Endometrial microvascular endothelial cells (primary cell): ENCODE results near the gene ESR1. TPM values are rescaled to one million over a fixed set of nuclear protein-coding genes. Genes with fewer than 3 reads are reported as not detected.

Source experiments
- in situ Hi-C: cut with HindIII; loops from 2 replicates; pipeline ENCODE4 v1.10.0; 2017; ENCODE audit warnings: low sequenced_read_pairs, low pct_unique_long_range_greater_than_20kb; ENCODE audit errors: inconsistent ontology term
- total RNA-seq: library from RNA; depleted of rRNA; stranded (reverse); fragments of >200 nt; gene quantifications from one replicate; pipeline ENCODE4 v1.2.3, GENCODE V29; 2015; ENCODE audit errors: inconsistent ontology term

ESR1 gene
- total RNA-seq, 1 donor from 2014 or later: not detected

DNA sequence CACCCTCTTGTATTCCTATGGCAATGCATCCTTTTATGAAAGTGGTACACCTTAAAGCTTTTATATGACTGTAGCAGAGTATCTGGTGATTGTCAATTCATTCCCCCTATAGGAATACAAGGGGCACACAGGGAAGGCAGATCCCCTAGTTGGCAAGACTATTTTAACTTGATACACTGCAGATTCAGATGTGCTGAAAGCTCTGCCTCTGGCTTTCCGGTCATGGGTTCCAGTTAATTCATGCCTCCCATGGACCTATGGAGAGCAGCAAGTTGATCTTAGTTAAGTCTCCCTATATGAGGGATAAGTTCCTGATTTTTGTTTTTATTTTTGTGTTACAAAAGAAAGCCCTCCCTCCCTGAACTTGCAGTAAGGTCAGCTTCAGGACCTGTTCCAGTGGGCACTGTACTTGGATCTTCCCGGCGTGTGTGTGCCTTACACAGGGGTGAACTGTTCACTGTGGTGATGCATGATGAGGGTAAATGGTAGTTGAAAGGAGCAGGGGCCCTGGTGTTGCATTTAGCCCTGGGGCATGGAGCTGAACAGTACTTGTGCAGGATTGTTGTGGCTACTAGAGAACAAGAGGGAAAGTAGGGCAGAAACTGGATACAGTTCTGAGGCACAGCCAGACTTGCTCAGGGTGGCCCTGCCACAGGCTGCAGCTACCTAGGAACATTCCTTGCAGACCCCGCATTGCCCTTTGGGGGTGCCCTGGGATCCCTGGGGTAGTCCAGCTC, 292.1 kb downstream of the ESR1 start:
- in situ Hi-C loops: no loop called here

DNA sequence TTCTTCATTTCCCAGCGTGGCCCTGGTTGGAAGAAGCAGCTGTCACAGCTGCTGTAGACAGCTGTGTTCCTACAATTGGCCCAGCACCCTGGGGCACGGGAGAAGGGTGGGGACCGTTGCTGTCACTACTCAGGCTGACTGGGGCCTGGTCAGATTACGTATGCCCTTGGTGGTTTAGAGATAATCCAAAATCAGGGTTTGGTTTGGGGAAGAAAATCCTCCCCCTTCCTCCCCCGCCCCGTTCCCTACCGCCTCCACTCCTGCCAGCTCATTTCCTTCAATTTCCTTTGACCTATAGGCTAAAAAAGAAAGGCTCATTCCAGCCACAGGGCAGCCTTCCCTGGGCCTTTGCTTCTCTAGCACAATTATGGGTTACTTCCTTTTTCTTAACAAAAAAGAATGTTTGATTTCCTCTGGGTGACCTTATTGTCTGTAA, 292.7 kb downstream of the ESR1 start:
- in situ Hi-C loops: no loop called here

DNA sequence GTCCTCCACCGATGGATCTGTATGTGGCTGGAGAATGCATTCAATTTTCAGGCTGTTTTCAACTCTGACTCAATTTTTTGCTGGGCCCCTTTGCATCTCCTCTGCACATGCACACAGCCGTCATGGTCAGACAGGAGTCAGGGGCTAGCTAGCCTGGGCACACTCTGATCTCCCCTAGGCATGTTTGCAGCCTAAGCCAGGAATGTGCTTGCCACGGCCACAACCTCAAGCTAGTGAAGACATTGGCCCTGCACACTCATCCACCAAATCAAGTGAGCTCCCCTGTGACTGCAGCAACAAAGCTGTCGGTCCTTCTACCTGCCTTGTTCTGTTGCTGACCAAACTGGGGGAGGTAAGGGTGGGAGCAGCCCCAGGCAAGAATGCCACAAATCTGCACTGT, 300.5 kb downstream of the ESR1 start:
- in situ Hi-C loops: no loop called here

DNA sequence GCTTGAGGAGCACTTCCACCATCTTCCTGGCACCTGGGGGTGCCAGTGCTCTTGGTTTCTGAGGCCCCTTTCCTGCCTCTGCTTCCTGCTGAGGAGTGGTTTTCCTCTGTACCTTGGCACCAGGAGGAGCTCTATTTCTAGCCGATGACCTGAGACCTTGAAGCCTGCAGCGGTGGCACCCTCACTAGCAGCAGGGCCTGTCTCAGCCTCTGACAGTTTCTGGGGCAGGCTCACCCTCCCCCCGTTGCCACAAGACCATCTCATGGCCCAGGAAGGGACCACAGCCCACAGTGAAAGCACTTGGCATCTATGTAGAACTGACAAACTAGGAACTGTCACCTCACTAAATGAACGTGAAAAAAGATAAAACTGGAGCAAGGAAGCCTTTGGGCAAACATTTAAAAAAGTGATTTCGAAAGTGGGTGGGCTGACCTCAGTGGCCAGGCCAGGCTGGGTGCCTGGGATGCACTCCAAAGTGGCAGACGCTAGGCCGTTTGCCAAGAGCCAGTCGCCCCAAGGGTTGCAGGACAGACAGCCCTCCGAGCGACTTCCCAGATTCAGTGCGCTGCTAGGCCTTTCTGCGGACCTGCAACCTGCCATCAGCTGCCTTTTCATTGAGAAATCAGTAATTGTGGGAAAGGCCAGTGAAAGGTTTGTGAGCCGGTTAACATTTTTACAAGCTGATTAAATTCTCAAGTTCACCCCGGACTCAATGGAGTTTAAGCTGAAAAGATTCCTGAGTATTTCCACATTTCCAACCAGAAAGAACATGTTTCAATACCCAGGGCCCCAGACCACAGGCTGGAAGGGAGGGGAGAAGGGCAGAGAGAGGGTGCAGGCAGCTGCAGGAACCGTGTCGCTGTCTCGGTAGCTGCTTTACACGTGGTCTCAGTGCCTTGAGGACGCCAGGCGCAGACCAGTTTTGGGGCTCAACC, 303.7 kb downstream of the ESR1 start:
- in situ Hi-C loops: no loop called here

DNA sequence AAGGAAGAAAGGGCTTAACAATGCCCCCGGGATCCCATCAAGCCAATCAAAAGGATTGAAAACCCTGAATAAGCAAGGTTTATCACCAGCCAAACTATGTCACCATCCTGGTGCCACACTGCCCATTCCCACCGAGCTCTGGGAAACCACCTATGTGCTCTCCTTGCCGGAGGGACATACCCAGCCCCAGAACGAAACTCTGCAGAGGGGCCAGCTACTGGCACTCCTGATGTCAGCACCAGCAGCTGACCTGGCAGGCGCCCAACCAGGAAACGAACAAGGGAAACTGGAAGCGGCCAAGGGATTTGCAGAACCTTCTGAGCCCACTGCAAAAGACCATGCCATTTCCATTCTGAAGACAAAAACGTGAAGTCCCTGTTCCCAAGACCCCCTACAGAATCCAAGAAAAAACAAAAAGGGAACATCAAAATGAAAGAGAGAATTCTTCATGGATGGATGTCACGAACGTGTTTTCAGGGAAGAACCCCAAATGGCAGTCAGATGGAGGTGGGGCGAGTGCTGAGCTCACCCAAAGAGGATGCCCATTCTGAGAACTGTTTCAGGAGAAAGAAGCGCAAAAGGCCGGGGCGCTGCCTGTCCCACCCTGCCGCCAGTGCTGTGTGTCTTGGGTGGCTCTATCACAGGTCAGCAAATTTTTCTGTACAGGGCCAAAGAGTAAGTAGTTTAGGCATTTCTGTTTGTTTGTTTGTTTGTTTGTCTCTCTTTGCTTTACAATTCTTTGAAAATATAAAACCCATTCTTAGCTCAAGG, 305.2 kb downstream of the ESR1 start:
- in situ Hi-C loops: no loop called here

DNA sequence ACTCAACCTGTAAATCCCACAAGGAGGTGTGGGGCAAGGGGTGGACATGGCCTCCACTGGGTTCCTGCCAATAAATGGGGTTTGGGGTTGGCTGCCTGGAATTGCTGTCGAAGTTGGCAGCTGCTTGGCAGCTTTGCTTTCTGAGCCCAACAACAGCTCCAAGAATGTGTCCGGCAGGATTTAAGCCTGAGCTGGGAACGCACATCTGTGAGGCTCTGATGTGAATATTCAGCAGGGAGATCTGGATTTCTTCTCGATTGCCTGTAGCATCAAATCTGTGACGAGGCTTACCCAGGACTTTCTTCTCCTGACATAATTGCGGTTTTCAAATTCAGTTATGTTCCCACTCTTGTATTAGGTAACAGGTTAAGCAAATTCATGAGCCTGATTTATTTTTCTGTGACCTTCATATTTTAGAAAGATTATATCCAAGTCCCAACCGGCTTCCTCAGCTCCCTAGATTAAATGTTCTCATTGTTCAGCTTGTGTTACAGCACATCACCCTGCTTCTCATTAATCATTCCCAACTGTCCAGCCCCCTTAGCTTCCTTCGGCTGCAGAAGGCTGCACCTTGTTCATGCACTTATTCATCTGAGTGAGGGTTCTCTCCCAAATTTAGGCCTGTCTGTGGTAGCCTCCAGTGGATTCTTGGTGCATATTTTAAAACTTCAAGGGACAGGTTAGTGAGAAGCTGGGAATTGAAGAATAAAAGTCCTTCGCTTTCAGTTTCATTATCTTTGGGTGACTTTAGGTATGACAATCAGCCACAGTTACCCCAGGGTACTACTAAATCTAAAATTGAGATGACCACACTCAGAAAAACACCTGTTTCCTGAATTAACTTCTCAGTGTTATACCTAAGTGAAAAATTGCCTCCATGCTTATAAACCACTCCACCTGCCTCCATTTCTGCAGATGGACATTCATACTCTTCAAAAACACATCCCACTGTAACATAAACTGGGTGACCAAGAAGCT, 310.0 kb downstream of the ESR1 start:
- in situ Hi-C loops: no loop called here

DNA sequence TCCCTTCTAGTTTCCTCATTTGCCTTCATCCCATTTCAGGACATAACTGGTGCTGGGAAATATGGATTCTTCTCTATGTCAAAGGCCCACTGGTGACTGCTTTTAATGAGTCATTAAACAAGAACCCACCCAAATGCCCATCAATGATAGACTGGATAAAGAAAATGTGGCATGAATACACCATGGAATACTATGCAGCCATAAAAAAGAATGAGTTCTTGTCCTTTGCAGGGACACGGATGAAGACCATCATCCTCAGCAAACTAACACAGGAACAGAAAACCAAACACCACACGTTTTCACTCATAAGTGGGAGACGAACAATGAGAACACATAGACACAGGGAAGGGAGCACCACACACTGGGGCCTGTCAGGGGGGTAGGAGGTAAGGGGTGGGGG, 310.7 kb downstream of the ESR1 start:
- in situ Hi-C loops: no loop called here

DNA sequence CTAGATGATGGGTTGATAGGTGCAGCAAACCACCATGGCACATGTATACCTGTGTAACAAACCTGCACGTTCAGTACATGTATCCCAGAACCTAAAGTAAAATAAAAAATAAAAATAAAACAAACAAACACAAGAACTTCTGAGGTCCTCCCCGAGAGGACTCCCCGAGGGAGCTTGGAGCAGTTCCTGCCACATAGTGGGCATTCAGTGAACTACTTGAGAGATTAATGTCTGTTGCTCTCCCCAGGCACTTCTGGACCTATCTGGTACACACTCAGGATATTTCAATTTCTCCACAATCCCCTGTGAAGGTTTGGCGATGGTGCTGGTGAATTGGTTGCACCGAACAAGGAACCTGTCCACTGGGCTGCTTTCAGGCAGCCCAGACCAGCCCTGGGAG, 311.2 kb downstream of the ESR1 start:
- in situ Hi-C loops: no loop called here

DNA sequence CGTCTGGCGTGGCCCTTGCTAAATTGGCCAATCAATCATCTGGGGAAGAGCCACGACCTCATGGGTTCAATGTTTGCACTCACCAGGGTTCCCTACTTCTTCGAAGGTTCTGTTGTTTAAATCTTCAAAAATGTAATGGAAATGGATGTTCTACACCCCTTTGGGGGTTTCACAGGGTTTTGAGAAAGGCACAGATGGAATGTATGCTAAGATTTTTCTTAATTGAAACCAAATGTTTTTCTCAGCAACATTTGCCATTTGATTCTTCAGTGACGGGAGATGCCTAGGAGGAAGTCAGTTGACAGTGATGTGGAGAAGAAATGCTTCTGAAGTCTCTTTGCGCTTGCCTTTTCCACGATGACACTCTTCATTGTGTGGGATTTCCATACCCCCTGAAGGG, 312.3 kb downstream of the ESR1 start:
- in situ Hi-C loops: no loop called here

DNA sequence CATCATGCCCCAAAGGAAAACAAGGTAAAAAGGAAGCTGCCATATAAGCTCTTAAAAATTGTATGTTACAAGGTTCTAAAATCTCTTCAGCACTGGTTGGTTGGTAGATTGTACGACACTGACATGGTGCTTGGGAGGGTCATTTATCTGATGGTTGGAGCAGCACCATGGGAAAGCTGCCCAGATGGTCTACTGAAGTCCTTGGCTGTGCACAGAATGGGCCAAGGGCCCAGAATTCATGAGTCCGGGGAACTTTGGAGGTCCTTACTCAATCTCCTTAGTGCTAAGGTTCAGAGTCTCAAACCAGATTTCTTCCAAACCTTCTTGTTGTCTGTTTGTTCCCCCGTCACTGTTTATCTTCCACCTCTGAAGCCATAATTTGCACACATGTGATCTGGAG, 314.4 kb downstream of the ESR1 start:
- in situ Hi-C loops: no loop called here

DNA sequence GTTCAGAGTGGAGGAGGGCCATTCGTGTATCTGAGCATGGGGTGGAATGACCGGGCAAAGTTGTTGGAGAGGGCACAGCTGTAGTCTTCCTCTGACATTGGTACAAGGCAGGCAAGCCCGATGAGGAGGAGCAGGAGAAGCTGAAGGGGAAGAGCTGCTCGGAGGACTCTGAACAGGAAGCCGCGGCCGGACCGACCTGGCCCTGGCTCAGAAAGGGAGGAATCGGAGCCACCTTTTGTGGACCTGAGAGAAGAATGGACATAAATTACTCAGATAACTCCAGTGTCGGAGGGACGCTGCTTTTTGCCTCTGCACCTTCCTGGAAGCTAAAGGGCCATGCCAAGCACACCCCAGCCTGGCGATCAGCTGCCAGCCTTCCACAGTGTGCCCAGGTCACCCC, 315.0 kb downstream of the ESR1 start:
- in situ Hi-C loops: no loop called here

DNA sequence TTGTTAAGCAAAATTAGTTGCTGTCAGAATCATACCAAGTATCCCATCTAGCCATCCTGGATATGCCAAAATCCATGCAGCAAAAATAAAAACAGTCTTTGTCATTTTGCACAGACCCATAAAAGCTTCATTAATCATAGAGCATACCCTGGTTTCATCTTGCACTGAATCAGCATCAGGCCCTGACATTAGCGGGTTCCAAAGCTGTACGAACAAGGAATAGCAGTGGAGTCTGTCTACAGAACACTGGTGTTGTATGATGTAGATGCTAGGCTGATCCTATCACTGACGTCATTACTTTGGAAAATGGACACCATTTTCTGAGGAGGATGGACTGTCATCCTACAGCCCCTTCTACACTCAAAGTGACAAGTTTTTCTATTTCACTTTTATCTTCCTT, 315.6 kb downstream of the ESR1 start:
- in situ Hi-C loops: no loop called here

DNA sequence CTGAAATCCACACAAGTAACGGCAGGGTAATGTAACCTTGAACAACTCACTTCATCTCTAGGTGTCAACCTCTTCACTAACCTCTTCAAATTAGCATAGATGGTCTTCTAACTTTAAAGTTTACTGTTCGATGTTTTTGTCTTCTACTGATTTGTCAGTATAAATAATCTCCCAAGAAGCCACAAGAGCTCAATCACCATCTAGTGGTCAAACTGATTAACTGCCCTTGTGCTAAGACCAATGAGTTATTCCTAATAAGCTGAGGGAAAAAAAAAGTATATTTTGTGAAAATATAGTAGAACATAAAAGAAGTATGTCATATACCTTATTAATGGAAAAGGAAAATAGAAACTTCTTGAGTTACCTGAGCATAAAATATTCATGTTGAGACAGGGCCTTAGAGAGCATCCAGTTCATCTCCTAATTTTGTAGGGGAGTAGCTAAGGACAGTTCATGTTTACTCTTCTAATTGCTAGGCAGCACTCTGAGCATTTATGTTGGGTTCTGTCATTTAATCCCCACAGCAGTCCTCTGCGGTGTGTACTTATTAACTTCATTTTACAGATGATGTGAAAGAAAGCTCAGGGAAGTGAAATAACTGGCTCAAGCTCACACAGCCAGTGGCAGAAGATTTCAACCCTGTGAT, 317.1 kb downstream of the ESR1 start:
- in situ Hi-C loops: loop anchor here (25.0 kb wide), 1 partner anchor 362 kb away; no protein-coding TSS in a partner anchor

DNA sequence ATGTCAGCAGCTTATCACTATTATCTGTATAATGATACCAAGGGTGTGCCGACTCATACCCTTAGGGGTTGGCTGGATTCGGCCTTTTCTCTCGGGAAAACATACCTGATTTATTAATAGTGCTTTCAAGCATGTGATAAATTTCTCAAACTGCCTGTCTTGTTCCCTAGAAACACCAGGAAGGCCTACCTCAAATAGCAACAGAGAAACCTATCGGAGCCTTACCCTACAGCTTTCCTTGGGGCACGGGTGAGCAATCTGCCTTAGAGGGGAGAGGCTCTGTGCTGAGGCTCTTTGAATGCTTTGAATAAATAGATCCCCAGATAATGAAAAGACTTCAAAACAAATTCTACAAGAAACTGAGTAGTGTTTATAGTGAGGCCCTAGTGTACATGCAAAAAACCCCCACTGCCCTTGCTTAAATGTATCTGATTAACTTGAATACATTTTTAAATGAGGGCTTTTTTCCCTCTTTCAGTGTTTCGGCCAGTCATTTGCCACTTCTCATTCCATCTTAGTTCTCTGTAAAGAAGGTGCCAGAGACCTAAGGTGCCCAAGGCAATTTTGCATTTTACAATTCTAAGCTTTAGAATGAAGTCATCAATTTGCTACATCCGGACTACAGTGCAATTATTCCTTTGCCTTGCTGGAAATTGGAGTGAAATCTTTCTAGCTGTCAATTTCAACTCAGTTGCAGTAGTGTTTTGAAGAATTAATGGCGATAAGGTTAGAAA, 320.1 kb downstream of the ESR1 start:
- in situ Hi-C loops: loop anchor here (25.0 kb wide), 1 partner anchor 365 kb away; no protein-coding TSS in a partner anchor

DNA sequence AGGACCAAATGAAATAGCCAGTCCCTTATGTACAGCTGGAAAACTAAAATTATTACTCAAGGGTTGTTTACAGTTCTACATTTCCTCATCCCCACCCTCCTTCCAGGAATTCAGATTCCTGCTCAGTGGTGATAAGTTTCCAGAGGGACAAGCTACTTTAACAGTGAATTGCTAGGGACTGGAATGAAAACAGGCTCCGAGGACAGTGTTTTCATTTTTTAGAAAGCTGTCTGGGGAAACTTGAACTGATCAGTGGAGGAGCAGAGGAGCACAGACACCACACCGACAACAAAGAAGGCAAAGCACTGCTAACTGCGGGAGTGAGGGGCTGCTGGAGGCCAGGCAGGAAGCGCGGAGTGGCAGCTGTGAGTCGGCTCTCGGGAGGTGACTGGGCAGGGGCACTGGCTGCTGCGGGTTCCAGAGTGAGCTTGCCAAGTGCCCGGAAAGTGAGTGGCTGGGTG, 322.2 kb downstream of the ESR1 start:
- in situ Hi-C loops: loop anchor here (25.0 kb wide), 1 partner anchor 367 kb away; no protein-coding TSS in a partner anchor

DNA sequence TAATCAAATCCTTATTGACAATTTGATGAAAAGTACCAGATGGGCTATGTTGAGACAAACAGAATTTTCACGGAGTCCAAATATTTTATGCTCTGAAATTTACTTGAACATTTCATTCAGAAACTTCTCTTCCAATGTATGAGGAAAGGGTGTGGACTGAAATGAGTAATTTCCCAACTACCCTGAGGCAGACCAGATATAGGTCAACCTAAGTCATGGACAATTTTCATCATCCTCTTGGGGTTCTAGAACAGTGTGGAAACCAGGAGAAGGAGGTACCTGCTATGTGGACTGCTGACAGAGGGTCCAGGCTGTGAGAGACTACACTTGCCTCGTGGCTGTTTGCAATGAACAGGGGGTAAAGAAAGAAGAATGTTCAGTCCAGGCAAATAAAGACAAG, 323.0 kb downstream of the ESR1 start:
- in situ Hi-C loops: loop anchor here (25.0 kb wide), 1 partner anchor 368 kb away; no protein-coding TSS in a partner anchor
